GM19043 (cell line): ENCODE measurements around the gene FOXK2.

Experiments used
- ATAC-seq: cut with Tn5 transposase; IDR thresholded peaks from one replicate; pipeline ENCODE4 v1.9.1; 2021; ENCODE audit warnings: low read depth; ENCODE audit not compliant: unreplicated experiment

FOXK2 gene

DNA sequence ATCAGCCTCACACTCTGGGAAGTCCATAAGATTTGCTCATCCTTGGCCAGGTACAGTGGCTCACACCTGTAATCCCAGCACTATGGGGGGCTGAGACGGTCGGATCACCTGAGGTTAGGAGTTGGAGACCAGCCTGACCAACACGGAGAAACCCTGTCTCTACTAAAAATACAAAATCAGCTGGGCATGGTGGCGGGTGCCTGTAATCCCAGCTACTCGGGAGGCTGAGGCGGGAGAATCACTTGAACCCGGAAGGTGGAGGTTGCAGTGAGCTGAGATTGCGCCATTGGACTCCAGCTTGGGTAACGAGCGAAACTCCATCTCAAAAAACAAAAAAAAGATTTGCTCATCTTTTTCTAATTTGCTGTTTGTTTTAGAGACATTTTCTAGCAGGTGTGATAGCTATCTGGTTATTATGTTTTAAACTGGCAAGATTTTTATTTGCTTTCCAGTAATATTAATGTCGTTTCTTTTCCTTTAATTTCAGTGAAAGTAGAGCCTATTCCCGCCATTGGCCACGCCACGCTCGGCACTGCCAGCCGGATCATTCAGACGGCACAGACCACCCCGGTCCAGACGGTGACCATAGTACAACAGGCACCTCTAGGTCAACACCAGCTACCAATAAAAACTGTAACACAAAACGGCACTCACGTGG lies 67.2 kb downstream of the FOXK2 start:
- no peak for ATAC-seq

DNA sequence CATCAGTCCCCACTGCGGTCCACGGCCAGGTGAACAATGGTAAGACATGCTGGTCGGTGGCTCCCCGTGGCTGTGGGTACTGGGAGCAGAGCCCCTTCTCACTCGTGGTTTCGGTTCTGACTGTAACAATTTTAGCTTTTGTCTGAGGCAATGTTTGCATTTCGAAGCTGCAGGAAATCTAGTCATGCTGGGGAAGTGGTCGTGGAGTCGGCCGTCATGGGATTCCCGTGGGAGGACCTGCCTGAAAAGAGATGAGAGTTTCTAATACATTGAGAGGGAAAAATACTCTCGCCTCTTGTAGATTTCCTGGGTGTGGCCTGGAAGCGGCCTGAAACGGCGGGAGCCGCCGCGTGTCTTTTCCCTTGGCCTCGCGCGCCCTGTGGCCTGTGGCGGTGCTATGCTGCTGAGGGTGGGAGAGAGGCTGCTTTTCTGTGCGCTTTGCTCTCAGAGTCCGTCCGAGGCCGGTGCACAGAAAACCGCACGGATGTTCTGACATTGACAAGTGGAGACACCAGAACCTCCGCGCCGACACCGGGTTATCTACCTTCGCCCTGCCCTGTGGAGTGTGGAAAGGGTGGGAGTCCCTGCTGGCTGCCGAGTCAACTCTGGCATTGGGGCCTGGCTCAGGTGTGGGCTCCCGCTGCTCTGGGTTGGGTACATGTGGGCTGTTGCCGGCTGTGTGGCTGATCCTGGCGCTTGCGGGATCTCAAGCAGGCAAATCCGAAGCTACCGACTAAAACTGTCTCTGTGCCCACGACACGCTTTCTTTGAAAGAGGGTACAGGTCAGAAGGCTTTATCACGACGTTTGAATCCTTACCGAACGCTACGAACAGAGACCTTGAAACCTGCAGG lies 67.9 kb downstream of the FOXK2 start:
- ATAC-seq, result no peak

DNA sequence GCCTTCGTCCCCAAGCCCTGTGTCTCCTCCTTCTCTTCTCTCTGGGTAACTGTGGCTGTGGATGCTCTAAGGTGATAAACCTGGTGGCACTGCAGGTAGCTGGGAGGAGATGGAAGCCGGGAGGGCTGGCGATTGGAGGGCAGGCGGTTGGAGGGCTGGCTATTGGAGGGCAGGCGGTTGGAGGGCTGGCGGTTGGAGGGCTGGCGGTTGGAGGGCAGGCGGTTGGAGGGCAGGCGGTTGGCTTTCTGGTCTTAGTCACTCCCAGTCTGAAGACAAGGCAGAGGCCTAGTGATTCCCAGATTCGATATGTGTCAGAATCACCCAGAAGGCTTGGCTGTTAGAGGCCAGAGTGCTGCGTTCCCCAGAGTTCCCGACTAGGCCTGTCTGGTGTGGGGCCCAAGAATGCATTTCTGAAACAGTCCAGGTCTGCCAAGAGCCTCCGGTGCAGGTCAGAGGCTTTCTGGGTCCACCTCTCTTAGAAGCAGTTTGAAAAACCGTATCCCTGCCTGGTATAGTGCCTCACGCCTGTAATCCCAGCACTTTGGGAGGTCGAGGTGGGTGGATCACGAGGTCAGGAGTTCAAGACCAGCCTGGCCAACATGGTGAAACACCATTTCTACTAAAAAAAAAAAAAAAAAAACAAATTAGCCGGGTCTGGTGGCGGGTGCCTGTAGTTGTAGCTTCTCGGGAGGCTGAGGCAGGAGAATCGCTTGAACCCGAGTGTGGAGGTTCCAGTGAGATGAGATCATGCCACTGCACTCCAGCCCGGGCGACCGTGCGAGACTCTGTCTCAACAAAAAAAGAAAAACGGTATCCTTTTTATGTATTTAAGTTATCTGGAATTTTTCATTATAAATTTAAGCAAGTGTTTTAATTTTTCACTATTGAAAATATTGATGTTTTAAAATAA lies 69.0 kb downstream of the FOXK2 start:
- no peak for ATAC-seq

DNA sequence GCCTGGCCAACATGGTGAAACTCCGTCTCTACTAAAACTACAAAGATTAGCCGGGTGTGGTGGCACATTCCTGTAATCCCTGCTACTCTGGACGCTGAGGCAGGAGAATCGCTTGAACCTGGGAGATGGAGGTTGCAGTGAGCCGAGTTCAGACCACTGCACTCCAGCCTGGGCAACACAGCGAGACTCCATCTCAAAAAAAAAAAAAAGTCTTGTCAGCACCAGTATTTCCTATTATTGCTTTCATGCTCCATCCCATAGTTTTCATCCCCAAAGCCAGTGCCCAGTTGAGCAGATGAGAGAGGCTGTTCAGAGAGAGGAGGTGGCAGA lies 70.3 kb downstream of the FOXK2 start:
- no peak for ATAC-seq

DNA sequence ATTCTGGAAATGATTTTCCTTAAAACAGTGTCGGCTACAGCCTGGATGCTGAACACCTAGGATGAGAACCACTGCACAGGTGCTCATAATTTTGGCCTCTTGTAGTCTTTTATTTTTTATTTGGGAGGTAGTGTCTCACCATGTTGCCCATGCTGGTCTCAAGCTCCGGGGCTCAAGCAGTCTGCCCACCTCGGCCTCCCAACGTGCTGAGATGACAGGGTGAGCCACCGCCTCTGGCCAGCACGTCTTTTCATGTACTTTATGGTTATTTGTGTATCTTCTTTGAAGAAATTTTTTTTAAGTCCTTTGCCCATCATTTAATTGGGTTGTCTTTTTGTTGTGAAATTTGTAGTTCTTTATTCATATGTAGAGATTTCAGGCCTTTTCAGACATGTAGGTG lies 70.7 kb downstream of the FOXK2 start:
- no peak for ATAC-seq

DNA sequence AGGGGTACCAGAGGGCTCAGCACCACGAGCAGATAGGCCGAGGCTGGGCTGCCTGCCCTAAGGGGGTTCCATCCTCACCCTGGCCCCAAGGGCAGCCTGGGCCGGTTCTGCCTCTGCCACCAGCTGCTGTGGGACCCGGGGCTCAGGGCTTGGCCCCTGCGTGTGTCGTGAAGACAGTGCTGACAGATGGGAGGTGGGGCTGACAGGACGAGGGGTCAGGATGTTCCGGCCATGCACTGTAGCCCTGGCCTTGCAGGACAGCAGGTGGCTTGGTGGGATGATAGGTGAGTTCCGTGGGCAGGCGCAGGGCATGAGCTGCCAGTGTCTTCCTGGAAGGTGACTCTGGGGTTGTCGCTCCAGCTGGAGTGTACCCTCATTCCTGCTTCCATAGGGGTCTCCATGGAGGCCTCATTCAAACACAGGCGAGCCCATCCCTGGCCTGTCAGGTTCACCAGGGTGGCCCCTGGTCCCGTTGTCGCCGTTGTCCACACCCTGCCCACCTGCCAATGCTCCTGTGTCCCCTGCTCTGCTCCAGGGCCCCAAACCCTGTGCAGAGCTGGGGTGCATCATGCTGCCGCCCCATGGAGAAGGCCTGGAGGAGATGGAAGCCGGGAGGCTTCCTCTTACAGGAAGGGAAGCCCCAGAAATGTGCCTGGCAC lies 71.5 kb downstream of the FOXK2 start:
- no peak for ATAC-seq

DNA sequence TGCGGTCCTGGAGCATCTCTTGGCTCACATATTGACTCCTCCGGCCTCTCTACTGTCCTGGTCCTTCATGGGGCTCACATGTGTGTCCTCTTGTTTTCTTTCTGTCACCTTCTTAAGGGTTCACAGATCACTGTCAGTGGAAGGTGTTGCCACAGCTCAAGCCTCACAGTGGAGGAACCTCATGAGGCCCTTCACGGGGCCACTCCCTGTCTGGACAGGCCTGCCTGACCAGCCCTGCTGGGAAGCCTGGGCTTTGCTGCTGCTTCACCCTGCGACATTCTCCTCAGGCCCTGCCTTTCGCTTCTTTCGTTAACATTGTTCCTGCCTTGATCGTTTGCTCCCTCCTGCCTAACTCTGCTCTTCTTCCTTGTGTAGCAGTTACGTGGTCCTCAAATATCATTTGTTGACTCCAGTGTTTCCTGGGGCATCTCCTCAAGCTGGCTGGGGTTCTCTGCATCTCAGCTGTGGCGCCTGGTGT lies 72.8 kb downstream of the FOXK2 start:
- no peak for ATAC-seq

DNA sequence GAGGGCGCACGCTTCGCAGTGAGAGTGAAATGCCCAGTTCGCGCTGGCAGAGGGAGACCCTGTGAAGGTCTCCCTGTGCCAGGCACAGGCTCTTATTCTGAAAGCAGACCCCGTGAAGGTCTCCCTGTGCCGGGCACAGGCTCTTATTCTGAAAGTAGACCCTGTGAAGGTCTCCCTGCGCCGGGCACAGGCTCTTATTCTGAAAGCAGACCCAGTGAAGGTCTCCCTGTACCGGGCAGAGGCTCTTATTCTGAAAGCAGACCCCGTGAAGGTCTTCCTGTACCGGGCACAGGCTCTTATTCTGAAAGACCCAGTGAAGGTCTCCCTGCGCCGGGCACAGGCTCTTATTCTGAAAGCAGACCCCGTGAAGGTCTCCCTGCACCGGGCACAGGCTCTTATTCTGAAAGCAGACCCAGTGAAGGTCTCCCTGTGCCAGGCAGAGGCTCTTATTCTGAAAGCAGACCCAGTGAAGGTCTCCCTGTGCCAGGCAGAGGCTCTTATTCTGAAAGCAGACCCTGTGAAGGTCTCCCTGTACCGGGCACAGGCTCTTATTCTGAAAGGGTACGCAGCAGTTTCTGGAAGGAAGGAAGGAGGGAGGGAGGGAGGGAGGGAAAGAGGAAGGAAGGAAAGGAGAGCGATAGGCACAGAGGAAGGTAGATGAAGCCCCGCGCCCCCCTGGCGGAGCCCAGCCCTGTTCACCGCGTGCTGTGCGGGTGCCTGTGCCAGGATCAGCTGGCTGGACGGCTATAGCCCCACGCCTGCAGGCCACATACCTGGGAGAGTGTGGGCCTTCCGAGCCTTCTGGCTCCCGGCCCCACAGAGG lies 73.4 kb downstream of the FOXK2 start:
- no peak for ATAC-seq

DNA sequence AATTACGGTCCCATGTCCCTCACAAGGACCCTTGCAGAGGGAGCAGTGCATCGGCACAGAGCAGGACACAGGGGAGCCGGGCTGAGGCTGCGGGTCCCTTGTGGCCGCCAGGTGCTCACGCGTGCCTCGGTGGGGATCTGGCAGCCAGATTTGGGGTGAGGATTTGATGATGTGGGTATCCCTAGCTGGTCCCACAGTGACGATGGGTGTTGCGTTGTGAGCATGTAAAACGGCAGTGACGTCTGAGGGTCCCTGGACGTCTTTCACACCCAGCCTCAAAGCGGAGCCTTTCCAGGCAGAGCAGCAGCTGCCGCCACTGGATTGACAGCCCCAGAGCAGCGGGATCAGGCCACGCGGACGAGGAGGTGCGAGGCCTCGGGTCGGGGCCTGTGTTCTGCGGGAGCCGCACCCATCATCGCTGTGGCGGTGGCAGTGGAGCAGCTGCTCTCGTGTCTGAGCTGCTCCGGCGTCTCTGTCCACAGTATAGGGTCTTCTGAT lies 74.1 kb downstream of the FOXK2 start:
- ATAC-seq, result no peak

DNA sequence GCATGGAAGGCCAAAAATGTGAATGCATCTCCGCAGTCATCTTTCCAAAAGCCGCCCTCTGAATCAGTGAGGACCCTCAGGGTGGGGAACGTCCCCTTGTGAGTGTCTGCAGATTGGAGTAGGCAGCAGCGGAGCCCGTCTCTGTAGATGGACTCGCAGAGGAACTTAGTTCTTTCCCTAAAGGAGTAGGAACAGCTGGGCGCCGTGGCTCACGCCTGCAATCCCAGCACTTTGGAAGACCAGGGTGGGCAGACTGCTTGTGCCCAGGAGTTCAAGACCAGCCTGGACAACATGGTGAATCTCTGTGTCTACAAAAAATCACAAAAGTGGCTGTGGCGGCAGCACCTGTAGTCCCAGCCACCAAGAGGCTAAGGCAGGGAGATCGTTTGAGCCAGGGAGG lies 75.0 kb downstream of the FOXK2 start:
- ATAC-seq, result no peak

DNA sequence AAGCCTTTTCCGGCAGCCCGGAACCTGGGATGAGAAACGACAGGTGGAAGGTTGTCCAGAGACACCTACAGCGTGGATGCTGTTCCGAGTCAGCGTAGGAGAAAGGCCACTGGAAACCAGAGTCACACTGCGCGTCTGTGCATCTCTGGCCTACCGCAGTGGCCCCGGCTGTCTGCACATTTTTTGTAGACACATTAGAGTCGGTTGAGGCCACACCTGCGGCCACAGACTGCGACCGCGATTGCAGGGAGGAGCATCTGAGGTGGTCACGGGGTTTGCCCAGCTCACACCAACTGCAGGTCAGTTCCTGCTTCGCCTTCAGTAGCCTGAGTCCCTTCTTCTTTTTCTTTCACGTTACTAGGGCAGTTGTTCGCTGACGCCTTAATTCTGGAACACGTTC lies 76.4 kb downstream of the FOXK2 start:
- ATAC-seq, result no peak

DNA sequence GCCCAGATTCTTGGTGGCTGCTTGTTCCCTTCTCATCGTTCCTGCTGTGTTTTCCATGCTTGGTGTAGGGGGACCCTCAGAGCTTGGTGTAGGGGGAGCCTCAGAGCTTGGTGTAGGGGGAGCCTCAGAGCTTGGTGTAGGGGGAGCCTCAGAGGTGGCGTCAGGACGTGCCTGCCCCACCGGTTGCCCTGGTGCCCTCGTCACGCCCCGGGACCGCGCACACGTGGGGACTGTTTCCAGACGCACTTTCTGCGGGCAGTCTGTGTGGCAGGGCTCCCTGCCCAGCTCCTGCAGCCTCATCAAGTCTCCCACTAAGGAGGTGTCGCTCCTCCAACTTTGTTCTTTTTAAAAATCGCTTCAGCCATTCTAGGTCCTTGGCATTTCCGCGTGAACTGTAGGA lies 76.8 kb downstream of the FOXK2 start:
- ATAC-seq, result no peak

DNA sequence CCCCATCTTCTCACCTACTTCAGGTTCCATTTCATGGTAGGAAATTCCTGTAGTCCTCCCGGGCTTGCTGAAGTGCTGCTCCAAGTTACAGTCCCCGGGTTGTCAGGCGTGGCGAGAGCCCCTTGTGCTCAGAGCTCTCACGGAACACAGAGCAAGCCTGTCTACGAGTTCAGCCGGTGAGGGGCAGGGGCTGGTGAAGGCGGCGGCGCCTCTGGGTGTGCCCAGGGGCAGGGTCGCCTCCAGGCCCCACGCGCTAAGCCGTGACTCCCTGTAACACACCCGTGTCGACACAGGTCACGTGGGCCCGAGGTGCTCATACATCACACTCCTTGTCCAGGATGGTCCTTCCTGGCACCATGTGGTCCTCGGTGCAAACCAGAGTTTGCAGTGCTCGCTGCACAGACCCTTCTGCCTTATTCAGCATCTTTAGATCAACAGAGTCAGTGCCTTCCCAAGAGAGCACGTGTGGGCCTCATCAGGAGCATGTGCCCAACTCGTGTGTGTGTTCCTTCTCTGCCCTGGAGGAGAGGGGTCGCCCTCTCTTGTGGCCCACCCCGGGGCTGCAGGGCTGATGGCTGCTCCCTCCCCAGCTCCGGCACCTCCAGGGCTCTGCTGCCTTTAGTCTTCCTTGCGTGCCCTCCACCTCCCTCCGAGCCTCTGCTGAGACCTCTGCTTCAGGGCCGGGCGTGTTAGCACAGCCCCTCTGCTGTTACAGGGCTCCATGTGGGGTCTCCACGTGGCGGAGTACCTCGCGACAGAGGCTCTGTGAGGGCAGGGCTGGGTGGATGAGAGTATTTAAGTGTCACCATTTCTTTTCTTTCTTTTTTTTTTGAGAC lies 77.5 kb downstream of the FOXK2 start:
- no peak for ATAC-seq

DNA sequence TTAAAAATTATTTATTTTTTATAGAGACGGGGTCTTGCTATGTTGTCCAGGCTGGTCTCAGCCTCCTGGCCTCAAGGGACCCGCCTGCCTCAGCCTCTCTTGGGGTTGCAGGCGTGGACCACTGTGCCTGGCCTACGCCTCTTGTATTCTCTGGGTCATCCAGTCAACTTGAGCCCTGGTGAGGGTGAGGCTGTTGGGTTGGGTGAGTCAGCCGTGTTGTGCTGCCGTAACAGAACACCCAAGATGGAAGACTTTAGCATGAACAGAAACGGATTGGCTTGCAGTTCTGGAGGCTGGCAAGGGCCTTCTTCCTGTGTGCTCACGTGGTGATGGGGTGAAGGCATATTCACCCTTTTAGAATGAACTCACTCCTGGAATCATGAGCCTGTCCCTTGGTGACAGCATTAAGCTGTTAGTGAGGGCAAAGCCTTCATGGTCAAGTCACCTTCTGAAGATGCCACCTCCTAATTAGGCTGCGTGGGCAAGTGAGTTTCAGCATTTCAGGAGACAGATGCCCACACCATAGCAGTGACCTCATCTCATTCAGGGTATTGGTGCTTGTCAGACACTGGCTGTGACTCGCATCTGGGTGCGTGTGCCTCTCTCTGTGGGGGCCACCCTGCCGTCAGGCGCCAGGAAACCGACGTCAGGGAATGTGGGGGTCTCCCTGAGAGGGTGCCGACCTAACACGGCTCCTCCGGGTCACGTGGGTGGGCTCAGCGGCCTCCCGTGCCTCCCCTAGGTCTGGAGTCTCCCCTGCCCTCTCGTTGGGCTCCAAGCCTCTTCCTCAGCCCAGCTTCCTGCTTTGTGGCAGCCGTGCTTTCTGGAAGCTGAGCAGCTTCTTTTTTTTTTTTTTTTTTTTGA lies 79.0 kb downstream of the FOXK2 start:
- no peak for ATAC-seq

DNA sequence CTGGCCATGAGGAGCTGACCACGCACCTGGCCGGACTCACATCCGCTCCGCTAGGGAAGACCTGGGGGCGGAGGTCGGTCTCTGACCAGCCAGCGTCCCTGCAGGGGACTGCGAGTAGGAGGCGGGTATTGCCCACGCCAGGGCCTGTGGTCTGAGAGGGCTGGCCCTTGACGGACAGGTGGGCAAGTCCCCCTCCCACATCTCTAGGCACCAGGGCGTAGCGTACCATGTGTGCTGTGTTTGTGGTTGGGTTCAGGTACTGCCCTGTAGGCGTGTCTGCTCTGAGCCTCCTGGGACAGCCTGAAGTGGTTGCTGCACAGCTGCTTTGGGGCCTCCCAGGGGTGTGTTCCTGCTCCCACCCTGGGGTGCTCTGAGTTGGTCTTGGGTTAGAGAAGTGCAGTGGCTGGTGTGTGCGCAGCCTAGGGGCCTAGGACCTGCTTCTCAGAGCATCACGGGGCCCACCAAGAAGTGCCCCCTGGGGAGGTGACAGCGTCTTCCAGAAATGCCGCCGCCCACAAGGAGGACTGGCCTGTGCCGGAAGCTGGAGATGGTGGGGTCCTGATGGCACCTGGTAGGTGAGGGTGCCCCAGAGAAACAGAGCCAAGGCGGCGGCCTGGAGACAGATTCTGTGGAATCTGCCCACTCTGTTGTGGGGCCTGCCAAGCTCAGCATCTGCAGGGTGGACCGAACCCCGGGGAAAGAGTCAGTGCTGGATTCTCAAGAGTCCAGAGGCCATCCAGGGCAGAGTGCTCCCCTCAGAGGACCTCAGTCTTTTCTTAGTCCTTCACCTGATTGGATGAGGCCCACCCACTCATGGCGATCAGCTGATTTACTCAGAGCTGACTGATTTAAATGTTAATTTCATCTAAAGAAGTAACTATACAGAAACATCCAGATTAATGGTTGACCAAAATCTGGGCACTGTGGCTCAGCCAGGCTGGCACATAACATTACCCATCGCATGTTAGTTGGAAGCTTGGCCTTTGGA lies 80.4 kb downstream of the FOXK2 start:
- no peak for ATAC-seq

DNA sequence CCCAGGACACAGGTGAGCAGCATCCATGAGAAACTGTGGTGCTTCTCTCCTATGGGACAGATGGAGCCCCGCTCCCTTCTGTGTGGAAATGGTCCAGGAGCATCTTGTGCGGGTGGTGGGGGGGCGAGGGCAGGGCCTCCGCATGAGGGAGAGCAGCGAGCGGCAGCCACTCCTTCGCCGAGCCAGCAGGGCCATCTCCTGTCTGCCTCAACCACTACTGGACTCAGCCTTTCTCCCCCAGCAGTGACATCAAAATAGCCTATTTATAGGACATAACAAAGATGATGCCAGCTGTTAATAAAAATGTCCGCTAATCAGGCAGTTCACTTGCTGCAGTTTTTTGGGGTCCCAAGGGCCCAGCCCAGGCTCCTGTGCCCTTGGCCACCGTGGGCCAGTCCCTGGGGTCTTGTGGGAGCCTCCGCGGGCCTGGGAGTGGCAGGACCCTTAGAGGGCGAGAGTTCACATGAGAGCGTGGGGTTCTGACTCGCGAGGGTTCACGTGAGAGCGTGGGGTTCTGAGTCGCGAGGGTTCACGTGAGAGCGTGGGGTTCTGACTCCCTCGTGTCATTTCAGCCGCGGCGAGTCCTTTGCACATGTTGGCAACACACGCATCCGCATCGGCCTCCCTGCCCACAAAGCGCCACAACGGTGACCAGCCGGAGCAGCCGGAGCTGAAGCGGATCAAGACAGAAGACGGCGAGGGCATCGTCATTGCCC lies 81.4 kb downstream of the FOXK2 start:
- ATAC-seq, result no peak
